NB4 (cell line): ENCODE measurements around the gene DNAJA4.
"Not testable (repeated sequence)": the region's sequence is repeated elsewhere in the genome, so short reads cannot be mapped to it uniquely, and the experiment has no call there.

Experiments used
- DNase-seq: peaks from one replicate; pipeline ENCODE4 v3.0.0; 2010; ENCODE audit warnings: low read depth
- H3K4me3 ChIP-seq: one replicate; pipeline ENCODE4 v1.5.1; 2011; ENCODE audit warnings: mild to moderate bottlenecking, low read depth, low read length, moderate library complexity
- MYC ChIP-seq: IDR thresholded peaks from 2 replicates; pipeline ENCODE4 v1.6.1; 2011; ENCODE audit warnings: low read depth, low read length
- POLR2A ChIP-seq: IDR thresholded peaks from 2 replicates; pipeline ENCODE4 v1.6.1; 2011; ENCODE audit warnings: mild to moderate bottlenecking; ENCODE audit not compliant: insufficient read length; ENCODE audit errors: extremely low read depth
- TF ChIP-seq, protein P1 (sequence below): IDR thresholded peaks from one replicate; pipeline ENCODE4 v1.5.1; 2012; ENCODE audit warnings: low read depth, low read length
- TF ChIP-seq, protein P2 (sequence below): IDR thresholded peaks from 2 replicates; pipeline ENCODE4 v1.6.1; 2011; ENCODE audit warnings: low read depth, low read length

The DNAJA4 gene

DNA sequence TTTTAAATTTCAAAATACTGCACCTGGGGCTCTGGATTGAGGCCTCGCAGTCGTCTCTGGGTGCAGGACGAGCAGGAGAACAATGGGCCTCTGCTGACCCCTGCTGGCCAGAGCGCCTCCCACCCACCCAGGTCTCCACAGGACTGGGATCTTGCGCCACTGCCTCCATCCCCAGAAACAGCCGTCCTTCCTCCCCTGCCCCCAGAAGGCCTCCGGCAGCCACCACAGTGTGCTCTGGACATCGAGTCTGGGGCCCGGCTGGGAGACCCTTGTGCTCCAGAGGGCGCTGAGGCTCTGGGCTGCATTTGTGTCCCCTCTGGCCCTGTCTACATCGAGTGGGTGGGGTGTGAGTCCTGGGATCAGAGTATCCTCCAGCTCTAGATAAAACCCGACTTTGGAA, 23.3 kb upstream of the DNAJA4 start:
- TF ChIP-seq, protein P1, sequence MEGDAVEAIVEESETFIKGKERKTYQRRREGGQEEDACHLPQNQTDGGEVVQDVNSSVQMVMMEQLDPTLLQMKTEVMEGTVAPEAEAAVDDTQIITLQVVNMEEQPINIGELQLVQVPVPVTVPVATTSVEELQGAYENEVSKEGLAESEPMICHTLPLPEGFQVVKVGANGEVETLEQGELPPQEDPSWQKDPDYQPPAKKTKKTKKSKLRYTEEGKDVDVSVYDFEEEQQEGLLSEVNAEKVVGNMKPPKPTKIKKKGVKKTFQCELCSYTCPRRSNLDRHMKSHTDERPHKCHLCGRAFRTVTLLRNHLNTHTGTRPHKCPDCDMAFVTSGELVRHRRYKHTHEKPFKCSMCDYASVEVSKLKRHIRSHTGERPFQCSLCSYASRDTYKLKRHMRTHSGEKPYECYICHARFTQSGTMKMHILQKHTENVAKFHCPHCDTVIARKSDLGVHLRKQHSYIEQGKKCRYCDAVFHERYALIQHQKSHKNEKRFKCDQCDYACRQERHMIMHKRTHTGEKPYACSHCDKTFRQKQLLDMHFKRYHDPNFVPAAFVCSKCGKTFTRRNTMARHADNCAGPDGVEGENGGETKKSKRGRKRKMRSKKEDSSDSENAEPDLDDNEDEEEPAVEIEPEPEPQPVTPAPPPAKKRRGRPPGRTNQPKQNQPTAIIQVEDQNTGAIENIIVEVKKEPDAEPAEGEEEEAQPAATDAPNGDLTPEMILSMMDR: peak; percentile 88
- TF ChIP-seq MYC: no peak
- H3K4me3 ChIP-seq: no peak overlapping the region
- DNase-seq: peak; percentile 87

DNA sequence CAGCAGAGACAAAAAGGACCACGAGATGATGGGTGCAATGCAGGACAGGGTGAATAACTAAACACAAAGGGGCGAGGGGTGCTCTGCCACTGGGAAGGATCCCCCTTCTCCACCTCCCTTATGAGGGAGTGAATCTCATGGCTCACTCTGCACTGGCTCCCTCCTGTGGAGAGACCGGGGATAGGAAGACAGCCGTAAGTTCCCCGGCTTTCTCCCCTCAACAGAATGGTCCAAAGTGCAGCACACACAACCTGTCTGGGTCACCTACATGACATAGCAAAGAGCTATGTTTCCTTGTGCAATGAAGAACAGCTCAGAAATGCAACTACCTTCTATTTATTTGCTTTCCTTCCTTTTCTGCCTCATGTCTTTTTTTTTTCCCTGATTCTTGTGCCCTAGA, 22.2 kb upstream of the DNAJA4 start:
- TF ChIP-seq, protein P2, sequence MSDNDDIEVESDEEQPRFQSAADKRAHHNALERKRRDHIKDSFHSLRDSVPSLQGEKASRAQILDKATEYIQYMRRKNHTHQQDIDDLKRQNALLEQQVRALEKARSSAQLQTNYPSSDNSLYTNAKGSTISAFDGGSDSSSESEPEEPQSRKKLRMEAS: no peak; the same call in 1 of the 2 replicates
- TF ChIP-seq MYC: no peak
- TF ChIP-seq, protein P1: peak; percentile 88
- no peak for TF ChIP-seq POLR2A
- no peak overlapping the region for H3K4me3 ChIP-seq
- DNase-seq: peak; percentile 58

DNA sequence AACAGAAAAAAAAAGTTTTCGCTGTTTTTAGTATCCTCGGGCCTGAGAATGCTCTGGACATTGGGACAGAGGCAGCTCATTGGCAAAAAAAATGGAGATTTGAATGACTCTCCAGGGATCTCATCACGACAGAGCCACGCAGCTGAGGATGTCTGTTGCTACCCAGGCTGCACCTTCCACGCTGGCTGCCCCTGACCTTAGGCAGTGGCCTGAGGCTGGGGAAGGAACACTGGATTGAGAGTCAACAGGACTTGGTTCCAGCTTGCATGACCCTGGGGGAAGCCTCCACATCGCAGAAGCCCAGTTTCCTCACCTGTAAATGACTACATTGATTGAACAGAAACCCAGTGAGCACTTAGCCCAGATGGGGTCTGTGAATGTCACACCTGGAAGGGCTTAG, 21.3 kb upstream of the DNAJA4 start:
- no peak for DNase-seq
- H3K4me3 ChIP-seq: no peak overlapping the region
- TF ChIP-seq POLR2A: no peak
- TF ChIP-seq, protein P1: no peak
- TF ChIP-seq MYC: no peak
- TF ChIP-seq, protein P2: no peak

DNA sequence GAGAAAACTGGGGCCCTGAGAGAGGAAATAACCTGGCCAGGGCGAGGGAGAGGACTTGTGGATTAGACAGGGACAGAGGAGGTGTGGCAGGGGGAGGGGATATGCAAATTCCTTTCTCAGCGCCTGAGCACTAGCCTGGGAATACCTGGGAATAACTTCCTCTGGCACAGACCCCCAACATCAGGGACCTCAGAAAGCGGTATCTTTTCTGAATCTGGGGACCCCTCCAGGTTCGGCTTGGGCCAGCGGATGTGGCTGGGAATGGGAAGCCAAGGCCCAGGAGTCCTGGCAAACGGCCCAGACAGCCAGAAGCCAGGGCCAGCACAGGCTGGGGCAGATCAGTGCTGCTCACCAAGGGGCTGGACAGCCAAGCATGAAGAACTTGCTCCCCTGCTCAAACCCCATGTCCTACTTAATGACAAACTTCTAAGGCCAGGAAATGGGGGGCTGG, 20.8 kb upstream of the DNAJA4 start:
- no peak for DNase-seq
- no peak for TF ChIP-seq MYC
- TF ChIP-seq, protein P1: no peak
- no peak for TF ChIP-seq POLR2A
- TF ChIP-seq, protein P2: no peak
- no peak overlapping the region for H3K4me3 ChIP-seq

DNA sequence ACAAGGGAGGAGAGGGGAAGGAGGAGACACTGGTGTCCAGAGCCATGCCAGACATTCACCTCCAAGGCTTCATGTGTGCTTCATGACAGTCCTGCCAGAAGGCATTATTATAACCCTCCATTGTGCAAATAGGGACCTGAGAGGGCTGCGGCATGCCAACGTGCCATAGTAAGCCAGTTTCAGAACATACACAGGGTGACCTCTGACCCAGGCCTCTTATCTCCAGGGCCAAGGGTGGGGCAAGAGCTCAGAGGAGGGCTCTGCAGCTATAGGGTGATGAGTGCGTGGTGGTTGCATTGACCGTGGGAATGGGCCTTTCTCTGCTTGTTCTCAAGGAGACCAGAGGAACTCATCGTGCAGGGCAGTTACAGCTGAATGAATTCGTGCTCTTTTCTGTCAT, 20.3 kb upstream of the DNAJA4 start:
- TF ChIP-seq, protein P1: no peak
- TF ChIP-seq, protein P2: no peak
- TF ChIP-seq POLR2A (no peak), MYC (no peak)
- no peak for DNase-seq

DNA sequence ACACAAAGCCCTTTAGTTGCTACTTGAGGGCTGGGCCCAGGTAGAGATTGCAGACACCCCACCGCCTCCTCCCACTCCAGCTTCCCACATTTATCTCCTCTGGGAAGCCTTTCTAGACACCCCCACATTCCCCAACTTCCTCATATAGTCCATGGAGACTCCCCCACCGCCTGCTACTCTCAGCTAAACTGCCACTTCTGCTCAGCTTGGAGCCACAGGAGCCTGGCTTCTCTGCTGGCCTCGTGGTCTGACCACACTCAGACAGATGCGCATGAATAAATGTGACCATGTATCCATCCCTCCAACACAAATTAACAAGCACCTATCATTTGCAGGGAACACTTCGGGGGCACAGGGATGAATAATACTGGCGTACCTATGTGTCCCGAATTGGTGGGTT, 19.5 kb upstream of the DNAJA4 start:
- DNase-seq: peak; percentile 47
- no peak overlapping the region for H3K4me3 ChIP-seq
- TF ChIP-seq, protein P2: no peak
- TF ChIP-seq MYC: no peak
- TF ChIP-seq, protein P1: no peak
- TF ChIP-seq POLR2A: no peak

More for the DNA sequence above, 20.3 kb upstream of the DNAJA4 start:
- H3K4me3 ChIP-seq: no peak overlapping the region

DNA sequence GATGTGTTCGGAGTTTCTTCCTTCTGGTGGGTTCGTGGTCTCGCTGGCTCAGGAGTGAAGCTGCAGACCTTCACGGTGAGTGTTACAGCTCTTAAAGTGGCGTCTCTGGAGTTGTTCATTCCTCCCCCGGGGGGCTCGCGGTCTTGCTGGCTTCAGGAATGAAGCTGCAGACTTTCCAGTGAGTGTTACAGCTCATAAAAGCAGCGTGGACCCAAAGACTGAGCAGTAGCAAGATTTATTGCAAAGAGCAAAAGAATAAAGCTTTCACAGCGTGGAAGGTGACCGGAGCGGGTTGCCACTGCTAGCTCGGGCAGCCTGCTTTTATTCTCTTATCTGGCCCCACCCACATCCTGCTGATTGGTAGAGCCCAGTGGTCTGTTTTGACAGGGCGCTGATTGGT, 19.0 kb upstream of the DNAJA4 start:
- H3K4me3 ChIP-seq, DNase-seq: not testable (repeated sequence)

DNA sequence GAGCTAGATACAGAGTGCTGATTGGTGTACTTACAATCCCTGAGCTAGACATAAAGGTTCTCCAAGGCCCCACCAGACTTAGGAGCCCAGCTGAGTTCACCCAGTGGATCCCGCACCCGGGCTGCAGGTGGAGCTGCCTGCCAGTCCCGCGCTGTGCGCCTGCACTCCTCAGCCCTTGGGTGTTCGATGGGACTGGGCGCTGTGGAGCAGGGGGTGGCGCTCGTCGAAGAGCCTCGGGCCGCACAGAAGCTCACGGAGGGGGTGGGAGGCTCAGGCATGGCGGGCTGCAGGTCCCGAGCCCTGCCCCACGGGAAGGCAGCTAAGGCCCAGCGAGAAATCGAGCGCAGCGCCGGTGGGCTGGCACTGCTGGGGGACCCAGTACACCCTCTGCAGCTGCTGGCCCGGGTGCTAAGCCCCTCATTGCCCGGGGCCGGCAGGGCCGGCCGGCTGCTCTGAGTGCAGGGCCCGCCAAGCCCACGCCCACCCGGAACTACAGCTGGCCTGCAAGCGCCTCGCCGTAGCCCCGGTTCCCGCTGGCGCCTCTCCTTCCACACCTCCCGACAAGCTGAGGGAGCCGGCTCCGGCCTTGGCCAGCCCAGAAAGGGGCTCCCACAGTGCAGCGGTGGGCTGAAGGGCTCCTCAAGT, 18.3 kb upstream of the DNAJA4 start:
- not testable (repeated sequence) for H3K4me3 ChIP-seq, DNase-seq
